Measurements from ENCODE around the gene ZNF688.

GRCh38 chr16:30581457-30581856 lies 9.9 kb upstream of the ZNF688 start:
- TF ChIP-seq, protein P1, sequence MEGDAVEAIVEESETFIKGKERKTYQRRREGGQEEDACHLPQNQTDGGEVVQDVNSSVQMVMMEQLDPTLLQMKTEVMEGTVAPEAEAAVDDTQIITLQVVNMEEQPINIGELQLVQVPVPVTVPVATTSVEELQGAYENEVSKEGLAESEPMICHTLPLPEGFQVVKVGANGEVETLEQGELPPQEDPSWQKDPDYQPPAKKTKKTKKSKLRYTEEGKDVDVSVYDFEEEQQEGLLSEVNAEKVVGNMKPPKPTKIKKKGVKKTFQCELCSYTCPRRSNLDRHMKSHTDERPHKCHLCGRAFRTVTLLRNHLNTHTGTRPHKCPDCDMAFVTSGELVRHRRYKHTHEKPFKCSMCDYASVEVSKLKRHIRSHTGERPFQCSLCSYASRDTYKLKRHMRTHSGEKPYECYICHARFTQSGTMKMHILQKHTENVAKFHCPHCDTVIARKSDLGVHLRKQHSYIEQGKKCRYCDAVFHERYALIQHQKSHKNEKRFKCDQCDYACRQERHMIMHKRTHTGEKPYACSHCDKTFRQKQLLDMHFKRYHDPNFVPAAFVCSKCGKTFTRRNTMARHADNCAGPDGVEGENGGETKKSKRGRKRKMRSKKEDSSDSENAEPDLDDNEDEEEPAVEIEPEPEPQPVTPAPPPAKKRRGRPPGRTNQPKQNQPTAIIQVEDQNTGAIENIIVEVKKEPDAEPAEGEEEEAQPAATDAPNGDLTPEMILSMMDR (IDR thresholded peaks at IDR 0.05), result no peak
- TF ChIP-seq POLR2A (IDR thresholded peaks at IDR 0.05), result no peak
